ENCODE data around the gene NBDY.
A peak's percentile ranks its signal among the peaks of the same experiment; 100 is the strongest.
"Not testable (repeated sequence)": the region's sequence is repeated elsewhere in the genome, so short reads cannot be mapped to it uniquely, and the experiment has no call there.

The NBDY gene

GRCh38 chrX:56800801-56801200, 71.8 kb downstream of the NBDY start:
- DNase-seq (ENCODE audit: low read depth) = no peak

GRCh38 chrX:56802428-56802827, 73.4 kb downstream of the NBDY start:
- DNase-seq (ENCODE audit: low read depth) = no peak

GRCh38 chrX:56802921-56803849, 74.1 kb downstream of the NBDY start:
- peak; percentile 19 for DNase-seq (ENCODE audit: low read depth)

GRCh38 chrX:56803850-56804681, 75.0 kb downstream of the NBDY start:
- no peak for DNase-seq (ENCODE audit: low read depth)

GRCh38 chrX:56804867-56805266, 75.8 kb downstream of the NBDY start:
- DNase-seq (ENCODE audit: low read depth) = no peak

- DNase-seq (ENCODE audit: low read depth) = no peak
These were observed 76.4 kb downstream of the NBDY start for GRCh38 chrX:56805399-56805798.

- not testable (repeated sequence) for DNase-seq (ENCODE audit: low read depth)
These were observed 77.1 kb downstream of the NBDY start for GRCh38 chrX:56806176-56806575.

GRCh38 chrX:56811599-56811998, 82.6 kb downstream of the NBDY start:
- no peak for DNase-seq (ENCODE audit: low read depth)

- no peak for DNase-seq (ENCODE audit: low read depth)
These were observed 83.6 kb downstream of the NBDY start for GRCh38 chrX:56812515-56813105.

- peak; percentile 3 for DNase-seq (ENCODE audit: low read depth)
These were observed 84.3 kb downstream of the NBDY start for GRCh38 chrX:56813318-56813837.

GRCh38 chrX:56817179-56817578, 88.1 kb downstream of the NBDY start:
- DNase-seq (ENCODE audit: low read depth) = no peak

GRCh38 chrX:56826020-56826419, 97.0 kb downstream of the NBDY start:
- no peak for DNase-seq (ENCODE audit: low read depth)

- no peak for DNase-seq (ENCODE audit: low read depth)
These were observed 104.6 kb downstream of the NBDY start for GRCh38 chrX:56833626-56834025.

- no peak for DNase-seq (ENCODE audit: low read depth)
These were observed 124.4 kb downstream of the NBDY start for GRCh38 chrX:56853436-56853835.

GRCh38 chrX:56857042-56857441, 128.0 kb downstream of the NBDY start:
- no peak for DNase-seq (ENCODE audit: low read depth)

- DNase-seq (ENCODE audit: low read depth) = no peak
These were observed 131.8 kb downstream of the NBDY start for GRCh38 chrX:56860888-56861287.
